CD4-positive, alpha-beta T cell treated with Interleukin-17A for 4 hours (primary cell): ENCODE measurements around the gene RASSF6.
A peak's percentile ranks its signal among the peaks of the same experiment; 100 is the strongest.
"Not testable (repeated sequence)": the region's sequence is repeated elsewhere in the genome, so short reads cannot be mapped to it uniquely, and the experiment has no call there.

Source experiments
- DNase-seq: peaks from one replicate; pipeline ENCODE4 v3.0.0-alpha.2; 2020; ENCODE audit warnings: mixed read lengths

RASSF6 gene

GRCh38 chr4:73609706-73610105, 10.5 kb downstream of the RASSF6 start:
- no peak for DNase-seq

- DNase-seq: no peak
Observed at GRCh38 chr4:73608689-73609594, 11.3 kb downstream of the RASSF6 start.

- no peak for DNase-seq
Observed at GRCh38 chr4:73607375-73608033, 12.7 kb downstream of the RASSF6 start.

- DNase-seq: no peak
Observed at GRCh38 chr4:73606465-73606974, 13.7 kb downstream of the RASSF6 start.

GRCh38 chr4:73603854-73604584, 16.2 kb downstream of the RASSF6 start:
- no peak for DNase-seq

GRCh38 chr4:73603271-73603710, 16.9 kb downstream of the RASSF6 start:
- no peak for DNase-seq

GRCh38 chr4:73600954-73601353, 19.3 kb downstream of the RASSF6 start:
- no peak for DNase-seq

- DNase-seq: no peak
Observed at GRCh38 chr4:73599182-73599581, 21.1 kb downstream of the RASSF6 start.

GRCh38 chr4:73597594-73597993, 22.6 kb downstream of the RASSF6 start:
- DNase-seq: no peak

- not testable (repeated sequence) for DNase-seq
Observed at GRCh38 chr4:73597183-73597582, 23.1 kb downstream of the RASSF6 start.

GRCh38 chr4:73596001-73596400, 24.2 kb downstream of the RASSF6 start:
- no peak for DNase-seq

GRCh38 chr4:73593631-73594241, 26.5 kb downstream of the RASSF6 start:
- DNase-seq: peak; percentile 5

- no peak for DNase-seq
Observed at GRCh38 chr4:73589887-73590801, 30.1 kb downstream of the RASSF6 start.

GRCh38 chr4:73589261-73589847, 30.9 kb downstream of the RASSF6 start:
- DNase-seq: no peak

GRCh38 chr4:73588613-73589012, 31.6 kb downstream of the RASSF6 start:
- no peak for DNase-seq

- no peak for DNase-seq
Observed at GRCh38 chr4:73586666-73587065, 33.6 kb downstream of the RASSF6 start.

GRCh38 chr4:73586040-73586439, 34.2 kb downstream of the RASSF6 start:
- no peak for DNase-seq

GRCh38 chr4:73585345-73585744, 34.9 kb downstream of the RASSF6 start:
- no peak for DNase-seq

GRCh38 chr4:73583666-73584065, 36.6 kb downstream of the RASSF6 start:
- DNase-seq: no peak

- no peak for DNase-seq
Observed at GRCh38 chr4:73577371-73577770, 42.9 kb downstream of the RASSF6 start.

GRCh38 chr4:73576381-73576780, 43.9 kb downstream of the RASSF6 start:
- no peak for DNase-seq
